D721Med (cell line): ENCODE data around the gene NARS2.

Experiments used
- DNase-seq: peaks from one replicate; pipeline ENCODE4 v3.0.0; 2011; ENCODE audit warnings: low spot score; ENCODE audit not compliant: insufficient read length
- FAIRE-seq: peaks from 2 replicates; lab custom pipeline; 2011; peaks lifted over from hg19 to GRCh38; lab: Jason Lieb, UNC
- CTCF ChIP-seq: IDR thresholded peaks from 2 replicates; pipeline ENCODE4 v1.5.1; 2012; ENCODE audit warnings: mild to moderate bottlenecking, control low read depth; ENCODE audit not compliant: insufficient read depth; ENCODE audit errors: missing control alignments

Gene NARS2

DNA sequence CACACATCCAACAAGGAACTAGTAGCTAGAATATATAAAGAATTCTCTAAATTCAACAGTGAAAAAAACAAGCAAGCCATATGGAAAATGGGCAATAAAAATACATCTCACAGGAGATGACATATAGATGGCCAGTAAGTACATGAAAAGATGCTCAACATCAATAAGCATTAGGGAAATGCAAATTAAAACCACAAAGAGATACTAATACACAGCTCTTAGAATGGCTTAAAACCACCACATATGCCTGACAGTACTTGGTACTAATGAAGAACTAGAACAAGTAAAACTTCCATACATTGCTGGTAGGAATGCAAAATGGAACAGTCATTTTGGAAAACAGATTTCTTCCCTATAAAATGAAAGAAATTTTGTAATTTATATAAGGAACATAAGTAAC is 85.5 kb downstream of the NARS2 start:
- DNase-seq (no peak), FAIRE-seq (no peak)
- TF ChIP-seq CTCF: no peak

GRCh38 chr11:78478536-78478935 is 96.1 kb downstream of the NARS2 start:
- DNase-seq (no peak), FAIRE-seq (no peak)
- no peak for TF ChIP-seq CTCF

DNA sequence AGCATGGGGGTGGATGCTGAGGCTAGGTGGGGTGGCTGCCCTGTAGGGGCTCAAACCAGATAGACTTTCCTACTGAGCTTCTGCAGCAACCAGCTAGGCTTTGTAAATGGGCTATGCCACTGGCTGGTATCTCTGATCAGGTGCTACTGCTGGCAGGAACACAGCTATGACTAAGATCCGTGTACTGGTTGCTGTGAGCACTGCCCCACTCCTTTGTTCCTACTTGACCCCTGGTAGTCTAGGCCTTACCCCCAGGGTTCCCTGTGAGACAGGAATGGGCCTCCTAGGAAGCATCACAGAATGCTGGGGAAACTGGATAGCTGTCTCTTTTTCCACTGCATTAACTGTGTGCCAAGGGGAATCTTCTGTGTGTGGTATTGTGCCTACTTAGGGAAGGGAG is 98.6 kb downstream of the NARS2 start:
- TF ChIP-seq CTCF: no peak
- DNase-seq (no peak), FAIRE-seq (no peak)

DNA sequence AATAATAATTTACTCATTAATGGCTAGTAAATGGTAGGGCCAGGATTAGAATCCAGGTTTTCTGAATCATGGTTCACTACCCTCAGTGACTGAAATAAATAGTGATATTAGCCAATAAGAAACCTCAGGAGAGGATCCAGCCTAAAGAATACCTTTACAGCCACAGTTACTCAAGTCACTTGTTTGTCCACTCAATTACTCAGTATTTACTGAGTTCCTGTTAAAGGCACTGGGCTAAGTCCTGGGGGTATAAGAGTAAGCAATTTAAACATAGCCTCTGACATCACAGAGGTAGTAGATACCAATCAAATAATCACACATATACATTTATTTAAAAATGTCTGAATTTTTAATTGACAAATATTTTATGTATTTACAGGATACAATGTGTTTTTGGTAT is 100.2 kb downstream of the NARS2 start:
- FAIRE-seq: no peak
- no peak for DNase-seq
- no peak for TF ChIP-seq CTCF

DNA sequence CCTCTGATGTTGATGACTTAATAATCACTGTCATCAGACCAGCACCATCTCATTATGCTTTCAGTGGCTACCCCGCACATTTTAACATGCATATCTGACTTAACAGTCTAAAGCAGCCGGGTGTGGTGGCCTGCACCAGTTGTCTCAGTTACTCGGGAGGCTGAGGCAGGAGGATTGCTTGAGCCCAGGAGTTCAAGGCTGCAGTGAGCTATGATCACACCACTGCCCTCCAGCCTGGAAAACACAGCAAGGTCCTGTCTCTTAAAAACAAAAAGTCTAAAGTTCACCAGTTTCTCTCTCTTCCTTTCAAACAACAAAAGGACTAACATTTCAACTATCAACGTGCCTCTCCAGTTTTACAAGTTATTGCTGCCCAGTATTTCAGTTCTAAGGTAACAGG is 101.8 kb downstream of the NARS2 start:
- FAIRE-seq (no peak), DNase-seq (no peak)
- TF ChIP-seq CTCF: no peak

- no peak for TF ChIP-seq CTCF
- no peak for FAIRE-seq
These were observed 102.3 kb downstream of the NARS2 start for GRCh38 chr11:78472382-78472781.

DNA sequence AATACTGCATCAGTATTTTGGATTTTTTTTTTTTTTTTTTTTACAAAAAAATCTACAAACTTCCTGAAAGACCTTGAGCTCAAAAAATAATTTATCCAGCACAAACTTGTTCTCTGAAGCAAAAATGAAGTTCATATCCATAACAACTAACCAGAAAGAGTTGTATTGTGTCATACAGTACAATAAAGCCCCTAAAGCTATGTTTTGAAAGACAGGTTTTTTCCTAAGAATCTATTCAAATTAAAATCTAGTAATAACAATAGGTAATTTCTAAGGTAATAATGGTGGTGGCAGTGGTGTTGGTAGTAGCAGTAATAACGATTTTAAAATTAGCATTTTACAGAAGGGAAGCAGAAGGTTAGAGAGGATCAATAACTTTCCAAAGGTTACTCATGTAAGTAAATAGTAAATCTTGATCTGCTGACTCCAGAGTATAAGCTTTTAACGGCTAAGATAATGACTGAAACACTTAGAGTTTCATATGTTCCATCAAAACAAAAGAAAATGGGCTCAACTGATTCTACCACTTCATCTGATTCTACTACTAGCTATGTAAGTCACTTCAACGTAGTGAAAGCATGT is 103.7 kb downstream of the NARS2 start:
- FAIRE-seq: no peak
- no peak for TF ChIP-seq CTCF
- DNase-seq: no peak

More at GRCh38 chr11:78472382-78472781, 102.3 kb downstream of the NARS2 start:
- no peak for DNase-seq
